ENCODE results near the gene NT5DC3.
"Not testable (repeated sequence)": the region's sequence is repeated elsewhere in the genome, so short reads cannot be mapped to it uniquely, and the experiment has no call there.

NT5DC3 gene

DNA sequence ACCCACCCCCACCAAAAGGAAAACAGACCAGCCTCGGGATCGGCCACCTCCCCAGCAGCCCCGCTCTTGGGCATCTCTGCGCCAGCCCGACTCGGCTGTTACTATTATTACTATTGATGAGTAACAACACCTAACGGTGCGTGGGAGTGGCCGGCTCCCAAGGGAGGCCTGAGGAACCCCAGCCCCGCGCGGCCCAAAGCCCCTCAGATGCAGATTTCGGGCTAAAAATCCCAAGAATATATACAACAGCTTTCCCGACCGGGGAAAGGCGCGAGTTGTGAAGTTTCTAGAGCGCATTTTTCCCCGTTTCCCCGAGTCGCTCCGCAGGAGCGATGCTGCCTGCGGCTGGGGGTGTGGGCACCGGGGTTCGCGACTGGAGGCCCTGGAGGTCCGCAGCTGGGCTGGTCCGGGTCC, 565 bp downstream of the NT5DC3 start:
- DNase-seq (ENCODE audit: low read depth) = no peak
- TF ChIP-seq, protein P1, sequence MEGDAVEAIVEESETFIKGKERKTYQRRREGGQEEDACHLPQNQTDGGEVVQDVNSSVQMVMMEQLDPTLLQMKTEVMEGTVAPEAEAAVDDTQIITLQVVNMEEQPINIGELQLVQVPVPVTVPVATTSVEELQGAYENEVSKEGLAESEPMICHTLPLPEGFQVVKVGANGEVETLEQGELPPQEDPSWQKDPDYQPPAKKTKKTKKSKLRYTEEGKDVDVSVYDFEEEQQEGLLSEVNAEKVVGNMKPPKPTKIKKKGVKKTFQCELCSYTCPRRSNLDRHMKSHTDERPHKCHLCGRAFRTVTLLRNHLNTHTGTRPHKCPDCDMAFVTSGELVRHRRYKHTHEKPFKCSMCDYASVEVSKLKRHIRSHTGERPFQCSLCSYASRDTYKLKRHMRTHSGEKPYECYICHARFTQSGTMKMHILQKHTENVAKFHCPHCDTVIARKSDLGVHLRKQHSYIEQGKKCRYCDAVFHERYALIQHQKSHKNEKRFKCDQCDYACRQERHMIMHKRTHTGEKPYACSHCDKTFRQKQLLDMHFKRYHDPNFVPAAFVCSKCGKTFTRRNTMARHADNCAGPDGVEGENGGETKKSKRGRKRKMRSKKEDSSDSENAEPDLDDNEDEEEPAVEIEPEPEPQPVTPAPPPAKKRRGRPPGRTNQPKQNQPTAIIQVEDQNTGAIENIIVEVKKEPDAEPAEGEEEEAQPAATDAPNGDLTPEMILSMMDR (IDR thresholded peaks at IDR 0.05; ENCODE audit: control insufficient read depth, insufficient read depth, low read depth, low read length, missing control alignments) = no peak

DNA sequence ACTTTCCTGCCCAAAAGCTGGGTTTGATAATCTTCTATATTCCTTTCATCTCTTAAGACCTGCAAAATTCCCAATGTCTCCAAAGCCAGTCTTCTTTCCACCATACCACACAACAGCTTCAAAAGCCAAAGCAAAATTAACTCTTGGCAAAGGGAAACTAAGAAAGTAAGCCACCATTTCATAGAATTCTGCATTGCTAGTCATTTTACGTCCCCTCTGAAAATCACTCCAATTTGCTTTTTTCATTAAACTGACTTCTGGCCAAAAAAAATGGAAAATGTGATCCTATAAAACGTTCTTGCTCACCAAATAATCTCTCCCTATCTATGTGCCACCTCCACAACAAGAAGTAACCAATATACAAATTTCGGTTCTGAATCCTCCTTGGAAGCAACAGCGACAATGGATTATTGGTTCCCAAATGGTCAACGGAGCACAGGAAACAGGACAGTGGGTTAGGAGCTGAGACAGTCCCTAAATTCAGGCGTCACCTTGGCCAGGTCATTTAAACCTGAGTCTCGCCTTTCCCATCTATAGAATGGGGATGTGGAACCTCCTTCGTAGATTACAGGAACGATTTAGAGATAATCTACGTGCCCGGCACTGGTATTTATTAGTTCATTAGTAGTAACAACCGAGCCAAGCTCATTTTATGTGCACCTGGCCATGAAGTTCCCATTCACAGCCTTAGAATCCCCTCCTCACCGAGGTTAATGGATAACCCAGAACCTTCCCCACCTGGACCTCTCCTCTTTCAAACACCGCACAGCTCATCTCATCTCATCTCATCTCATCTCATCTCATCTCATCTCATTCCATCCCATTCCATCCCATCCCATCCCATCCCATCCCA, 1.2 kb downstream of the NT5DC3 start:
- TF ChIP-seq, protein P1 (IDR thresholded peaks at IDR 0.05; ENCODE audit: control insufficient read depth, insufficient read depth, low read depth, low read length, missing control alignments) = no peak
- no peak for DNase-seq (ENCODE audit: low read depth)
- peak overlapping the region; percentile 92 for H3K4me3 ChIP-seq (ENCODE audit: control insufficient read depth, low read depth, low read length)

More for the DNA sequence above, 565 bp downstream of the NT5DC3 start:
- H3K4me3 ChIP-seq (ENCODE audit: control insufficient read depth, low read depth, low read length) = peak overlapping the region; percentile 92

DNA sequence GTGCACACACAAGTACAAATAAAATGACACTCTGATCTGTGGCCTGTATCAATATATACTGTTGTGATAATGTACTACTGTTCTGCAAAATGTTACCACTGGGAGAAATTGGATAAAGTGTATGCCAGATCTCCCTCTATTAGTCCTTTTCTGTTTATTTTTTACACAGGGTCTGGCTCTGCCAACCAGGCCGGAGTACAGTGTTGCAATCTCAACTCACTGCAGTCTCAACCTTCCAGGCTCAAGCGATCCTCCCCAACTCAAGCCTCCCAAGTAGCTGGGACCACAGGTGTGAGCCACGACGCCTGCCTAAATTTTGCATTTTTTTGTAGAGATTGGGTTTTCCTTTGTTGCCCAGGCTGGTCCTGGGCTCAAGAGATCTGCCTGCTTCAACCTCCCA, 1.9 kb downstream of the NT5DC3 start:
- TF ChIP-seq, protein P1 (IDR thresholded peaks at IDR 0.05; ENCODE audit: control insufficient read depth, insufficient read depth, low read depth, low read length, missing control alignments) = no peak

DNA sequence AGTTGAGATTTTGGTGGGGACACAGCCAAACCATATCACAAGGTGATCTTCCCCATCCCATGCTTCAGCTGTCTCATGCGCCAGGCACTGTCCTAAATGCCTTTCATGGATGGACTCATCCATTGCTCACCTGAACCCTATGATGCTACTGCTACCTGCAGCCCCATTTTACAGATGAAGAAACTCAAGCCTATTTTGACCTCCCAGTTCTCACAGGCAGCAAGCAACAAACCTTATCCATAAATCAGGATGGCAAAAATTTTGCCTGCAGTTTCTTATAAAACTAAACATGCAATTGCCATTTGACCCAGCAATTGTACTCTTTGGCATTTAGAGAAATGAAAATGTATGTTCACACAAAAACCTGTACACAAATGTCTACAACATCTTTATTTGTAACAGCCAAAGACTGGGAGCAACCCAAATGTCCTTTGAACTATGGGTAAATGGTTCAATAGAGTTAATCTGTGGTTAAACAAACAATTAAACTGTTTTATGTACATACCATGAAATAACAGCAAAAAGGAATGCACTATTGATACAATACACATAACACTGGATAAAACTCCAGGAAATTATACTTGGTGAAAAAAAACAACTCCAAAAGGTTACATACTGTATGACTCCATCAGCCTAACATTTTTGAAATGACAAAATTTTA, 2.6 kb downstream of the NT5DC3 start:
- TF ChIP-seq, protein P1 (IDR thresholded peaks at IDR 0.05; ENCODE audit: control insufficient read depth, insufficient read depth, low read depth, low read length, missing control alignments) = no peak
- no peak overlapping the region for H3K4me3 ChIP-seq (ENCODE audit: control insufficient read depth, low read depth, low read length)
- no peak for DNase-seq (ENCODE audit: low read depth)

More for the DNA sequence above, 1.9 kb downstream of the NT5DC3 start:
- DNase-seq (ENCODE audit: low read depth) = no peak
- no peak overlapping the region for H3K4me3 ChIP-seq (ENCODE audit: control insufficient read depth, low read depth, low read length)

DNA sequence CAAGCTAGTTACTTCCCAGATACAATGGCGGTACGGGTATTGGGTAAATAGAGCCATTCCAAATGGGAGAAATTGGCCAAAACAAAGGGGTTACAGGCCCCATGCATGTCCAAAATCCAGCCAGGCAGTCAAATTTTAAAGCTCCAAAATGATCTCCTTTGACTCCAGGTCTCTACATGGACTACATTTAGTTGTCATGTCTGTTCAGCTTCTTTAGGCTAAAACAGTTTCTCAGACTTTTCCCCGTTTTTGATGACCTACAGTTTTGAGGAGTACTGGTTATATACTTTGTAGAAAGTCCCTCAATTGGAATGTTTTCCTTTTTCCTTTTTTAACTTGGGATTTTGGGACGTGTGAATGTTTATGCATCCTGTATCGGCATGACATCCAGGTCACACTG, 4.7 kb downstream of the NT5DC3 start:
- TF ChIP-seq, protein P1 (IDR thresholded peaks at IDR 0.05; ENCODE audit: control insufficient read depth, insufficient read depth, low read depth, low read length, missing control alignments) = no peak

DNA sequence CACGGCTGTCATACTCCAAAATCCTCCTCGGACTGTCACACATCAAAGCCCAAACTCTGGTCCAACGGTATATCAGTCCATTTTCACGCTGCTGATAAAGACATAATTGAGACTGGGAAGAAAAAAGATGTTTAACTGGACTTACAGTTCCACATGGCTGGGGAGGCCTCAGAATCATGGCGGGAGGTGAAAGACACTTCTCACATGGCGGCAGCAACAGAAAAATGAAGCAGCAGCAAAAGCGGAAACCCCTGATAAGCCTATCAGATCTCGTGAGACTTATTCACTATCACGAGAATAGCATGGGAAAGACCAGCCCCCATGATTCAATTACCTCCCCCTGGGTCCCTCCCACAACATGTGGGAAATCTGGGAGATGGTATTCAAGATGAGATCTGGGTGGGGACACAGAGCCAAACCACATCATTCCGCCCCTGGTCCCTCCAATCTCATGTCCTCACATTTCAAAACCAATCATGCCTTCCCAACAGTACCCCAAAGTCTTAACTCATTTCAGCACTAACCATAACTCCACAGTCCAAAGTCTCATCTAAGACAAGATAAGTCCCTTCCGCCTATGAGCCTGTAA, 5.2 kb downstream of the NT5DC3 start:
- not testable (repeated sequence) for H3K4me3 ChIP-seq (ENCODE audit: control insufficient read depth, low read depth, low read length); DNase-seq (ENCODE audit: low read depth)

More for the DNA sequence above, 4.7 kb downstream of the NT5DC3 start:
- no peak overlapping the region for H3K4me3 ChIP-seq (ENCODE audit: control insufficient read depth, low read depth, low read length)
- DNase-seq (ENCODE audit: low read depth) = no peak

DNA sequence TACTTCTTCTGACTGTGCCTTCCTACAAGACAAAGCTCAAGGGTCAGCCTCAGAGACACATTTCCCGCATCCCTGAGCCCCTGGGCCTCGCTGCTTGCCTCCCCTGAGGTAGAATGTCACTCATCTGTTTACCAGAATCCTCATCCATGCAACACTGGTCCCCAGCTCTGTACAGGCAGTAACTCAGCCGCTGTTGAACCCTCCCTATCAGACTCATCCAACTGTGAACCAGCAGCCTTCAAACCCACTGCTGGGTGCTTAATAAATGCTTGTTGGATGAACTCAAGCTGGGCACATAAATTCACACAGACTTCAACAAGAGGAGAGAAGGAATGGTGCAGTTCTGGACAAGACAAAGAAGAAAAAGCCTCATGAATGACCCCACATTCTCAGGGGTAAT, 6.1 kb downstream of the NT5DC3 start:
- DNase-seq (ENCODE audit: low read depth) = no peak
- TF ChIP-seq, protein P1 (IDR thresholded peaks at IDR 0.05; ENCODE audit: control insufficient read depth, insufficient read depth, low read depth, low read length, missing control alignments) = no peak
- no peak overlapping the region for H3K4me3 ChIP-seq (ENCODE audit: control insufficient read depth, low read depth, low read length)
